Keratinocyte (primary cell): ENCODE data around the gene ADAM22. TPM values are rescaled to one million over a fixed set of nuclear protein-coding genes. Genes with fewer than 3 reads are reported as not detected.

Experiments
- DNase-seq: peaks from one replicate; pipeline ENCODE4 v3.0.0-alpha.2; 2011; ENCODE audit warnings: low read depth, missing footprints, low spot score
- FAIRE-seq: peaks from 2 replicates; lab custom pipeline; 2011; peaks lifted over from hg19 to GRCh38; lab: Jason Lieb, UNC
- H2AFZ ChIP-seq: 2 replicates; pipeline ENCODE4 v1.6.0; 2012; ENCODE audit warnings: low read length, control low read depth, inconsistent platforms; ENCODE audit not compliant: control insufficient read depth
- H3K27ac ChIP-seq: 2 replicates; pipeline ENCODE4 v1.5.1; 2011; ENCODE audit warnings: low read length; ENCODE audit not compliant: control insufficient read depth, insufficient read depth
- H3K27me3 ChIP-seq: 3 replicates; pipeline ENCODE4 v1.6.0; 2011; ENCODE audit warnings: low read length; ENCODE audit not compliant: control insufficient read depth, insufficient read depth; ENCODE audit errors: extremely low read depth
- H3K36me3 ChIP-seq, 2 experiments: 2 replicates in 1 of 2; 3 replicates in 1 of 2; pipeline ENCODE4 v1.5.1; 2011; ENCODE audit warnings: low read length in 2 of 2, mild to moderate bottlenecking in 1 of 2; ENCODE audit not compliant: control insufficient read depth in 2 of 2, insufficient read depth in 2 of 2; ENCODE audit errors: extremely low read depth in 1 of 2
- H3K4me1 ChIP-seq: 3 replicates; pipeline ENCODE4 v1.5.1; 2011; ENCODE audit warnings: low read length; ENCODE audit not compliant: control insufficient read depth, insufficient read depth; ENCODE audit errors: extremely low read depth
- H3K4me2 ChIP-seq: 3 replicates; pipeline ENCODE4 v1.6.0; 2011; ENCODE audit warnings: low read depth, low read length; ENCODE audit not compliant: control insufficient read depth, insufficient read depth; ENCODE audit errors: extremely low read depth
- H3K4me3 ChIP-seq, 3 experiments: fragments of 200-600 bp in 1 of 3; sonication (generic) in 1 of 3; 2 replicates in 2 of 3; 3 replicates in 1 of 3; pipeline ENCODE4 v1.5.1; 2011 to 2016; ENCODE audit warnings: low read length in 3 of 3, mild to moderate bottlenecking in 3 of 3, control low read depth in 2 of 3, inconsistent platforms in 1 of 3, low read depth in 1 of 3, mixed read lengths in 1 of 3, mixed run types in 1 of 3, moderate library complexity in 1 of 3; ENCODE audit not compliant: control insufficient read depth in 2 of 3, insufficient read depth in 2 of 3; ENCODE audit errors: extremely low read depth in 1 of 3
- H3K79me2 ChIP-seq: 2 replicates; pipeline ENCODE4 v1.6.0; 2012; ENCODE audit warnings: low read length; ENCODE audit not compliant: control insufficient read depth, insufficient read depth
- H3K9ac ChIP-seq: 3 replicates; pipeline ENCODE4 v1.6.0; 2011; ENCODE audit warnings: low read length; ENCODE audit not compliant: control insufficient read depth, insufficient read depth; ENCODE audit errors: extremely low read depth
- H3K9me1 ChIP-seq: 3 replicates; pipeline ENCODE4 v1.6.0; 2011; ENCODE audit warnings: low read length; ENCODE audit not compliant: control insufficient read depth, insufficient read depth; ENCODE audit errors: extremely low read depth
- H3K9me3 ChIP-seq: 2 replicates; pipeline ENCODE4 v1.5.1; 2012; ENCODE audit warnings: low read depth, low read length; ENCODE audit not compliant: control insufficient read depth
- H4K20me1 ChIP-seq: 3 replicates; pipeline ENCODE4 v1.6.0; 2011; ENCODE audit warnings: low read length; ENCODE audit not compliant: control insufficient read depth, insufficient read depth; ENCODE audit errors: extremely low read depth
- EZH2 ChIP-seq: IDR thresholded peaks from one replicate; pipeline ENCODE4 v1.6.1; 2012; ENCODE audit warnings: inconsistent platforms, mild to moderate bottlenecking, low read length, moderate library complexity
- dilution Hi-C: fragments of 300-500 bp; cut with MboI; formaldehyde crosslinking; loops from one replicate; pipeline ENCODE4 v1.7.0; 2020; ENCODE audit warnings: low sequenced_read_pairs; ENCODE audit not compliant: extremely low pct_ligation_motif_present
- polyA plus RNA-seq, 5 experiments: library from polyadenylated mRNA; depleted of rRNA in 3 of 5; stranded (reverse) in 3 of 5; stranded (forward) in 1 of 5; unstranded in 1 of 5; fragments of >200 nt; gene quantifications; 1 replicate in 1 of 5; 2 replicates in 3 of 5; 3 replicates in 1 of 5; pipeline versions ENCODE4 v1.2.1 to v1.2.3, GENCODE V29; 2011 to 2012; ENCODE audit warnings: missing spikeins in 2 of 5, low read depth in 1 of 5, low replicate concordance in 1 of 5
- TF ChIP-seq, protein P1 (sequence below), 3 experiments: IDR thresholded peaks in 1 of 3; conservative IDR thresholded peaks in 1 of 3; optimal IDR thresholded peaks in 1 of 3; 2 replicates in 2 of 3; 3 replicates in 1 of 3; pipeline versions ENCODE3 to v1.5.1; 2011; ENCODE audit warnings: low read length in 3 of 3, mild to moderate bottlenecking in 3 of 3, moderate library complexity in 2 of 3, control low read depth in 1 of 3, inconsistent platforms in 1 of 3; ENCODE audit not compliant: insufficient read depth in 2 of 3; ENCODE audit errors: extremely low read depth in 1 of 3

The ADAM22 gene
- polyA plus RNA-seq, 1 donor (not counting 4 experiments of a cell fraction or from before 2014, with no cell fraction given), result 0.07 TPM

- FAIRE-seq, result no peak
- no peaks in the 10 kb centered on the region for H3K9me3 ChIP-seq
- peaks cover 2 to 4% of the 10 kb centered on the region in 2 experiments for H3K36me3 ChIP-seq
- H3K4me1 ChIP-seq, result no peaks in the 10 kb centered on the region
- H3K27me3 ChIP-seq, result no peaks in the 10 kb centered on the region
- no peaks in the 10 kb centered on the region for H3K9me1 ChIP-seq
- TF ChIP-seq, protein P1, sequence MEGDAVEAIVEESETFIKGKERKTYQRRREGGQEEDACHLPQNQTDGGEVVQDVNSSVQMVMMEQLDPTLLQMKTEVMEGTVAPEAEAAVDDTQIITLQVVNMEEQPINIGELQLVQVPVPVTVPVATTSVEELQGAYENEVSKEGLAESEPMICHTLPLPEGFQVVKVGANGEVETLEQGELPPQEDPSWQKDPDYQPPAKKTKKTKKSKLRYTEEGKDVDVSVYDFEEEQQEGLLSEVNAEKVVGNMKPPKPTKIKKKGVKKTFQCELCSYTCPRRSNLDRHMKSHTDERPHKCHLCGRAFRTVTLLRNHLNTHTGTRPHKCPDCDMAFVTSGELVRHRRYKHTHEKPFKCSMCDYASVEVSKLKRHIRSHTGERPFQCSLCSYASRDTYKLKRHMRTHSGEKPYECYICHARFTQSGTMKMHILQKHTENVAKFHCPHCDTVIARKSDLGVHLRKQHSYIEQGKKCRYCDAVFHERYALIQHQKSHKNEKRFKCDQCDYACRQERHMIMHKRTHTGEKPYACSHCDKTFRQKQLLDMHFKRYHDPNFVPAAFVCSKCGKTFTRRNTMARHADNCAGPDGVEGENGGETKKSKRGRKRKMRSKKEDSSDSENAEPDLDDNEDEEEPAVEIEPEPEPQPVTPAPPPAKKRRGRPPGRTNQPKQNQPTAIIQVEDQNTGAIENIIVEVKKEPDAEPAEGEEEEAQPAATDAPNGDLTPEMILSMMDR (optimal IDR thresholded peaks at IDR 0.05 in 1 of 3, IDR thresholded peaks at IDR 0.05 in 1 of 3, conservative IDR thresholded peaks at IDR 0.05 in 1 of 3; ENCODE audit: extremely low read depth in 1 of 3, insufficient read depth in 2 of 3, low read length in 3 of 3), result no peak
- no peak for TF ChIP-seq EZH2
- DNase-seq, result no peak
- no peak overlapping the region for H3K4me2 ChIP-seq
- peaks cover 35% of the 10 kb centered on the region for H3K79me2 ChIP-seq
- no peak overlapping the region for H3K4me3 ChIP-seq
- dilution Hi-C loops, result no loop called here
- no peak overlapping the region for H3K27ac ChIP-seq
- no peaks in the 10 kb centered on the region for H4K20me1 ChIP-seq
- no peak overlapping the region for H3K9ac ChIP-seq
- H2AFZ ChIP-seq, result no peak overlapping the region
These were observed 47.2 kb upstream of the ADAM22 start for GRCh38 chr7:87886875-87887274.

DNA sequence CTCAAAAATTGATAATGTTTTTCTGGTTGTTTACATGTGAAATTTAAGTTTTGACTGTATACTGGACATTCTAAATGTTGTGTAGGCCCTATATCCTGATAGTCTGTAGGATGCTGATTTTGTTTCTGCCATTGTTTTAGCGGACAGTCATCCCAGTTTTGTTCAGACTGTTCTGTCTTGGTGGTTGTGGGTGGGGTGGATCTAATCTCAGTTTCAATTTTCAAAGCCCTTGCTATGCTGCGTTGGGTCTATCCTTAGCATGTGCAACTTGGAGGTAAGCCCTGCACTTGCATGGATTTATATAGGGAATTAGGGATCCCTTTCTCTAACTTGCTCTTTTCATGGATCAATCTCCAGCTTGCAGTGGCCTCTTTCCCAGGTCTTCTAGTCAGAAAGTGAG lies 38.7 kb upstream of the ADAM22 start:
- TF ChIP-seq, protein P1 (optimal IDR thresholded peaks at IDR 0.05 in 1 of 3, IDR thresholded peaks at IDR 0.05 in 1 of 3, conservative IDR thresholded peaks at IDR 0.05 in 1 of 3; ENCODE audit: extremely low read depth in 1 of 3, insufficient read depth in 2 of 3, low read length in 3 of 3), result no peak
- TF ChIP-seq EZH2, result no peak
- no peak overlapping the region for H3K27ac ChIP-seq
- H3K4me1 ChIP-seq, result no peaks in the 10 kb centered on the region
- H3K9me1 ChIP-seq, result no peaks in the 10 kb centered on the region
- no peak overlapping the region for H3K4me3 ChIP-seq
- H3K9me3 ChIP-seq, result no peaks in the 10 kb centered on the region
- no peak overlapping the region for H2AFZ ChIP-seq
- H3K36me3 ChIP-seq, result peaks cover 0 to 2% of the 10 kb centered on the region in 2 experiments
- no peak for FAIRE-seq
- dilution Hi-C loops, result no loop called here
- no peak for DNase-seq
- H3K9ac ChIP-seq, result no peak overlapping the region
- H3K27me3 ChIP-seq, result no peaks in the 10 kb centered on the region
- H4K20me1 ChIP-seq, result no peaks in the 10 kb centered on the region
- no peak overlapping the region for H3K4me2 ChIP-seq
- peaks cover 15% of the 10 kb centered on the region for H3K79me2 ChIP-seq
